NCI-H1694 (cell line): ENCODE results near the gene LTBR.

Source experiments
- DNase-seq: peaks from one replicate; lab custom pipeline; 2025; lab: John Stamatoyannopoulos, UW

LTBR gene

GRCh38 chr12:6346942-6347341 is 37.0 kb upstream of the LTBR start:
- DNase-seq = no peak

GRCh38 chr12:6347367-6348338 is 36.3 kb upstream of the LTBR start:
- no peak for DNase-seq

GRCh38 chr12:6351622-6352021 is 32.3 kb upstream of the LTBR start:
- DNase-seq = no peak

GRCh38 chr12:6352193-6353173 is 31.5 kb upstream of the LTBR start:
- DNase-seq = no peak

- no peak for DNase-seq
These were observed 29.2 kb upstream of the LTBR start for GRCh38 chr12:6354495-6355393.

- DNase-seq = no peak
These were observed 28.2 kb upstream of the LTBR start for GRCh38 chr12:6355491-6356373.

- DNase-seq = no peak
These were observed 27.6 kb upstream of the LTBR start for GRCh38 chr12:6356374-6356820.

GRCh38 chr12:6358881-6359280 is 25.1 kb upstream of the LTBR start:
- no peak for DNase-seq

- DNase-seq = no peak
These were observed 23.8 kb upstream of the LTBR start for GRCh38 chr12:6360080-6360571.

GRCh38 chr12:6360578-6361490 is 23.1 kb upstream of the LTBR start:
- no peak for DNase-seq

- DNase-seq = no peak
These were observed 22.1 kb upstream of the LTBR start for GRCh38 chr12:6361834-6362233.

- no peak for DNase-seq
These were observed 21.6 kb upstream of the LTBR start for GRCh38 chr12:6362403-6362802.

- no peak for DNase-seq
These were observed 21.0 kb upstream of the LTBR start for GRCh38 chr12:6363010-6363329.

- DNase-seq = no peak
These were observed 20.5 kb upstream of the LTBR start for GRCh38 chr12:6363330-6364043.

- DNase-seq = no peak
These were observed 20.0 kb upstream of the LTBR start for GRCh38 chr12:6364044-6364374.

GRCh38 chr12:6367065-6367968 is 16.6 kb upstream of the LTBR start:
- no peak for DNase-seq

- DNase-seq = no peak
These were observed 15.7 kb upstream of the LTBR start for GRCh38 chr12:6367969-6368892.
